ENCODE results near the gene EAF1.
"Not testable (repeated sequence)": the region's sequence is repeated elsewhere in the genome, so short reads cannot be mapped to it uniquely, and the experiment has no call there.

The EAF1 gene

DNA sequence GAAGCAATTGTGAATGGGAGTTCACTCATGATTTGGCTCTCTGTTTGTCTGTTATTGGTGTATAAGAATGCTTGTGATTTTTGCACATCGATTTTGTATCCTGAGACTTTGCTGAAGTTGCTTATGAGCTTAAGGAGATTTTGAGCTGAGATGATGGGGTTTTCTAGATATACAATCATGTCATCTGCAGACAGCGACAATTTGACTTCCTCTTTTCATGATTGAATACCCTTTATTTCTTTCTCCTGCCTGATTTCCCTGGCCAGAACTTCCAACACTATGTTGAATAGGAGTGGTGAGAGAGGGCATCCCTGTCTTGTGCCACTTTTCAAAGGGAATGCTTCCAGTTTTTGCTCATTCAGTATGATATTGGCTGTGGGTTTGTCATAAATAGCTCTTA, 34.1 kb upstream of the EAF1 start:
- H3K9me3 Mint-ChIP-seq; H3K27ac Mint-ChIP-seq; H3K36me3 Mint-ChIP-seq (ENCODE audit: low read depth); H3K27me3 Mint-ChIP-seq; H3K4me3 Mint-ChIP-seq: not testable (repeated sequence)
- peaks cover 12% of the 10 kb centered on the region for H3K4me1 Mint-ChIP-seq (ENCODE audit: low read depth)

DNA sequence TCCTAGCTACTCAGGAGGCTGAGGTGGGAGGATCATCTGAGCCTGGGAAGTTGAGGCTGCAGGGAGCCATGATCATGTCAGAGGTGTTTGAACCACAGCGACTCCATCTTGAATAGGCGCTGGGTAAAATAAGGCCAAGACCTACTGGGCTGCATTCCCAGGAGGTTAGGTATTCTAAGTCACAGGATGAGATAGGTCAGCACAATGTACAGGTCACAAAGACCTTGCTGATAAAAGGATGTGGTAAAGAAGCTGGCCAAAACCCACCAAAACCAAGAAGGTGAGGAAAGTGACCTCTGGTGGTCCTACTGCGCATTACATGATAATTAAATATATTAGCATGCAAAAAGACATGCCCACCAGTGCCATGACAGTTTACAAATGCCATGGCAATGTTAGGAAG, 28.7 kb upstream of the EAF1 start:
- not testable (repeated sequence) for H3K27ac Mint-ChIP-seq; H3K9me3 Mint-ChIP-seq; H3K27me3 Mint-ChIP-seq; H3K4me3 Mint-ChIP-seq; H3K36me3 Mint-ChIP-seq (ENCODE audit: low read depth)
- peaks cover 21% of the 10 kb centered on the region for H3K4me1 Mint-ChIP-seq (ENCODE audit: low read depth)

DNA sequence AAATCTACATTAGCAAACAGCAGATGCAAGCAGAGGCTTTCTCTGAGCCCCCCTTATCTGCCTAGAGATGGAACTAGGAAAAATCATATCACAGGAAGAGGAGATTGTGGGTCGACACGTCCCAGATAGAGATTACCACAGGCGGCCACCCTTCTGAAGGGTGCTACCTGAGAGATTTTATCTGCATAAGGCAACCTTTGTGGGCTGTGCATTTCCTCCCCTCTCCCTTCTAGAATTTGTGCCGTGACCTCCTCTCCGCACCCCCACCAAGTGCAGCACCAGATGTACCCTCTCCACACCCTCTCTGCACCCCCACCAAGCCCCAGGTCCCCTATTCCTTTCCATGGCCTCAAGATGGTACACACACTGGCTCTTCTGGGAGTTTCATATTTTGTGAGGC, 27.4 kb upstream of the EAF1 start:
- no peaks in the 10 kb centered on the region for H3K9me3 Mint-ChIP-seq
- H3K4me3 Mint-ChIP-seq = no peak overlapping the region
- no peak overlapping the region for H3K27ac Mint-ChIP-seq
- H3K4me1 Mint-ChIP-seq (ENCODE audit: low read depth) = peaks cover 21% of the 10 kb centered on the region
- H3K36me3 Mint-ChIP-seq (ENCODE audit: low read depth) = no peaks in the 10 kb centered on the region
- H3K27me3 Mint-ChIP-seq = no peaks in the 10 kb centered on the region

DNA sequence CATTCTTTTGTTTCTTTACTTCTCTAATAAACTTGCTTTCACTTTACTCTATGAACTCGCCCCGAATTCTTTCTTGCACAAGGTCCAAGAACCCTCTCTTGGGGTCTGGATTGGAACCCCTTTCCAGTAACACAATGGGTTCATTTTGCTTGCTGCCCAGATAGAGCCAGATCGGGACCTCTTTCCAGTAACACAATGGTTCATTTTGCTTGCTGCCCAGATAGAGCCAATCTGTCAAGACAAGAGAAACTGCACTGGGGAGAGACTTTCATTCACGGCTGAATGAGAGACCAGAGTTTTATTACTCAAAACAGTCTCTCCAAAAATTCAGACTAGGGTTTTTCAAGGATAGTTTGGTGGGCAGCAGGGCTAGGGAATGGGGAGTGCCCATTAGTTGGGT, 25.5 kb upstream of the EAF1 start:
- Mint-ChIP-seq H3K9me3 (no peaks in the 10 kb centered on the region), H3K27ac (no peak overlapping the region), H3K4me3 (no peak overlapping the region), H3K27me3 (no peaks in the 10 kb centered on the region), H3K4me1 (ENCODE audit: low read depth) (peaks cover 21% of the 10 kb centered on the region), H3K36me3 (ENCODE audit: low read depth) (no peaks in the 10 kb centered on the region)

DNA sequence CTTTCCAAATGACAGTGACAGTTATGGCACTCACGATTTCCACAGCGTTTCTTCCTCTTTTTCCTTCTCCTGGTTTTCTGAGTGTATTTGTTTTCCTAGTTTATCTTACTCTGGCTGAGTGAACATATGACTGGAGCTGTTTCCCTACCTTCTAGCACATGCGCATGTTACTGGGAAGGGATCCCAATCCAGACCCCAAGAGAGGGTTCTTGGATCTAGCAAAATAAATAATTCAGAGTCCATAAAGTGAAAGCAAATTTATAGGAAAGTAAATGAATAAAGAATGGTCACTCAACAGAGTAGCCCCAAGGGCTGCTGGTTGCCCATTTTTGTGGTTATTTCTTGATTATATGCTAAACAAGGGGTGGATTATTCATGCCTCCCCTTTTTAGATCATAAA, 23.9 kb upstream of the EAF1 start:
- H3K27me3 Mint-ChIP-seq = no peaks in the 10 kb centered on the region
- no peak overlapping the region for H3K4me3 Mint-ChIP-seq
- H3K4me1 Mint-ChIP-seq (ENCODE audit: low read depth) = peaks cover 21% of the 10 kb centered on the region
- no peak overlapping the region for H3K27ac Mint-ChIP-seq
- no peaks in the 10 kb centered on the region for H3K36me3 Mint-ChIP-seq (ENCODE audit: low read depth)
- no peaks in the 10 kb centered on the region for H3K9me3 Mint-ChIP-seq

DNA sequence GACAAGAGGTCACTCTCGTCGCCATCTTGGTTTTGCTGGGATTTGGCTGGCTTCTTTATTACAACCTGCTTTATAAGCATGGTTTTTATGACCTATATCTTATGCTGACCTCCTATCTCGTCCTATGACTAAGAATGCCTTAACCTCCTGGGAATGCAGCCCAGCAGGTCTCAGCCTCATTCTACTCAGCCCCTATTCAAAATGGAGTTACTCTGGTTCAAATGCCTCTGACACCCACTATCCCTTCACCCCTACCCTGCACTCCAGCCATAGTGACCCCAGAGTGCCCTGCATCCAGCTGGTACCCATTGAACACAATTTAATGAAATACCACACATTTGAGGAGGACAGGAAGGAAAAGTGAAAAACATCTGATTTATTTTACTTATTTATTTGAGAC, 23.4 kb upstream of the EAF1 start:
- no peaks in the 10 kb centered on the region for H3K27me3 Mint-ChIP-seq
- no peaks in the 10 kb centered on the region for H3K9me3 Mint-ChIP-seq

DNA sequence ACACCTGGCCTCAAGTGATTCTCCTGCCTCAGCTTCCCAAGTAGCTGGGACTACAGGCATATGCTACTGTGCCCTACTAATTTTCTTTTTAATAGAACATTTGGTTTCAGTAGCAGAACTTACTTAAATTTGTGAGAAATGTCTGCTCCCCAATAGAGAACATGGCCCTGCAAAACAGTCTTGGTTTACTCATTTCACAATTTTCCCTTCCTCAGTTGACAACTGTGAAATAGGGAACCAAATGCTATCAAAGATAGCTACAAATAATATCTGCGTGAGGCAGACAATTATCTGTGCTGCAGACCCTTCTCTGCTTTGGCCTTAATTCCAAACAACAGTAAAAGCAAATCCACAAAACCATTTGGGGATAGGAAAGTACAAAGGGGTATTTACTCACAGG, 22.6 kb upstream of the EAF1 start:
- Mint-ChIP-seq H3K9me3 (no peaks in the 10 kb centered on the region), H3K27ac (no peak overlapping the region), H3K36me3 (ENCODE audit: low read depth) (peaks cover 4% of the 10 kb centered on the region), H3K4me1 (ENCODE audit: low read depth) (peaks cover 14% of the 10 kb centered on the region), H3K4me3 (no peak overlapping the region), H3K27me3 (no peaks in the 10 kb centered on the region)

More for the DNA sequence above, 23.4 kb upstream of the EAF1 start:
- Mint-ChIP-seq H3K4me3 (no peak overlapping the region), H3K27ac (no peak overlapping the region), H3K4me1 (ENCODE audit: low read depth) (peaks cover 21% of the 10 kb centered on the region), H3K36me3 (ENCODE audit: low read depth) (no peaks in the 10 kb centered on the region)

DNA sequence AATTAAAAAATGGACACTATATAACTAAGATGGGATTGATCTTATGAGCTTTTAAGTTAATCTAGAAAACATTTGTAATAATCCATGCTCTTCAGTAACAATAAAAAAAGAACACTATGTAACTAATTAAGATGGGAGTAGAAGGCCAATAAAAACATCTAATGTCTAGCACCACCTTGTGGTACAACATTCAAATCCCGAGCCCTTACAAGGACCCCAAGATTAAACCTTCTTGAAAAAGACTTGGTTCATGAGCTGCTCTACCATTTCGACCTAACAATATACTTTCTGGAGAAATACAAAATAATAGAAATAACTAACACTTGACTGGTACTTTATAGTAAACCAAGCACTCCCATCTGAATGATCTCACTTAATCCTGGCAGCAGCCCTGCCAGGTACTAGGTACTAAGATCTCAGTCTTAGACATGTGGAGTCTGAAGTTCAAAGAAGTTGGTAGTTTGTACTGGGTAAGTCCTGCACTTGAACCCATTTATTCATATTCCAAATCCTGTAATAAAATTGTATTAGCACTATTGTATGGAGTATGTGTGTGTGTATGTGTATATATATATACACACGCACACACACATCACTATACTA, 21.8 kb upstream of the EAF1 start:
- Mint-ChIP-seq H3K36me3 (ENCODE audit: low read depth) (peaks cover 9% of the 10 kb centered on the region), H3K9me3 (no peaks in the 10 kb centered on the region), H3K27me3 (no peaks in the 10 kb centered on the region), H3K27ac (no peak overlapping the region), H3K4me1 (ENCODE audit: low read depth) (peaks cover 7% of the 10 kb centered on the region), H3K4me3 (no peak overlapping the region)

DNA sequence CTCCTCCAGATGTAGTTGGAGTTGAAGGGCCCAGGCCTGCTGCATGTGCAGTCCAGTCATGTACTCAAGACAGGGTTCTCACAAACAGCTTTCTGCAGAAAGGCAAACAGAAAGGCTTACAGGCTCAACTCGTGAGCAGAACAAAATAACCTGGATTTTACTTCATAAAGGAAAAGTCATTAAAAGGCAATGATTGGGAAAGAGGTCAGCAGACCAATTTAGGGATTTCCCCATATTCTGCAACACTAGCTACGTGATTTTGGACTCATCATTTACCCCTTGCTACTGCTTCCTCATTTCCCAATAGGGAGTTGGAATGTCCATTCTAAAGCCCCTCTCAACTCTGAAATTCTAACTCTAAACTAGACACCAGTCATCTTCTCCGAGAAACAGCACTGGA, 18.2 kb upstream of the EAF1 start:
- no peak overlapping the region for H3K27ac Mint-ChIP-seq
- peaks cover 34% of the 10 kb centered on the region for H3K36me3 Mint-ChIP-seq (ENCODE audit: low read depth)
- no peaks in the 10 kb centered on the region for H3K27me3 Mint-ChIP-seq
- H3K9me3 Mint-ChIP-seq = no peaks in the 10 kb centered on the region
- no peak overlapping the region for H3K4me3 Mint-ChIP-seq
- H3K4me1 Mint-ChIP-seq (ENCODE audit: low read depth) = no peaks in the 10 kb centered on the region

DNA sequence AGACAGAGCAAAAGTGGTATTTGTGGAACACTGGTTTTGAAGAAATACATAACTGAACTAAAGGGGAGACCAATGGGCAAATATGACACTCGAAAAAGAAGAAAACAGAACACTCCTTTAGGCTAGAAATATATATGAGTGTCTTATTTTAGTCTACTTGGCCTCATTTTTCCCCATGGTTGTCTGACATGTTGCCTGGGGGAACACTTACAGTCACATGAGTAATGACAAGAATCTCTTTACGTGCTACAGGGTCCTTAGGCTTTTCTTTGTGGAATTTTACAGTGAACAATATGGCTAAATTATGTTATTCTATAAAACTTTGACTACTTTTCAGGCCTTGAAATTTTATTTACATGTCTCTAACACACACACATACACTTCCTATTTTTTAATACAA, 17.6 kb upstream of the EAF1 start:
- Mint-ChIP-seq H3K27me3 (no peaks in the 10 kb centered on the region), H3K9me3 (no peaks in the 10 kb centered on the region), H3K4me1 (ENCODE audit: low read depth) (no peaks in the 10 kb centered on the region), H3K4me3 (no peak overlapping the region), H3K36me3 (ENCODE audit: low read depth) (peaks cover 35% of the 10 kb centered on the region), H3K27ac (no peak overlapping the region)

DNA sequence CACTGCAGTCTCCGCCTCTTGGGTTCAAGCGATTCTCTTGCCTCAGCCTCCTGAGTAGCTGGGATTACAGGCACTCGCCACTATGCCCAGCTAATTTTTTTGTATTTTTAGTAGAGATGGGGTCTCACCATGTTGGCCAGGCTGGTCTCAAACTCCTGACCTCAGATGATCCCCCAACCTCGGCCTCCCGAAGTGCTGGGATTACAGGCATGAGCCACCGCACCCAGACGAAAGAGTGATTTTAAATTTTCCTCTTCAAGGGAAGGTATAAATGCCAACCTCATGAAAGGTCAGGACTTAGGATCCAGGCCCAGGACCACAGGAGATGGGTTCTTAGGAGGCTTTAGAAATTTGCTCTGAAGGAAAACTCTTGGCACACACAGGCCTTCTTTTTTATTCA, 16.4 kb upstream of the EAF1 start:
- not testable (repeated sequence) for H3K27me3 Mint-ChIP-seq; H3K4me3 Mint-ChIP-seq; H3K9me3 Mint-ChIP-seq; H3K4me1 Mint-ChIP-seq (ENCODE audit: low read depth); H3K27ac Mint-ChIP-seq
- peaks cover 47% of the 10 kb centered on the region for H3K36me3 Mint-ChIP-seq (ENCODE audit: low read depth)

DNA sequence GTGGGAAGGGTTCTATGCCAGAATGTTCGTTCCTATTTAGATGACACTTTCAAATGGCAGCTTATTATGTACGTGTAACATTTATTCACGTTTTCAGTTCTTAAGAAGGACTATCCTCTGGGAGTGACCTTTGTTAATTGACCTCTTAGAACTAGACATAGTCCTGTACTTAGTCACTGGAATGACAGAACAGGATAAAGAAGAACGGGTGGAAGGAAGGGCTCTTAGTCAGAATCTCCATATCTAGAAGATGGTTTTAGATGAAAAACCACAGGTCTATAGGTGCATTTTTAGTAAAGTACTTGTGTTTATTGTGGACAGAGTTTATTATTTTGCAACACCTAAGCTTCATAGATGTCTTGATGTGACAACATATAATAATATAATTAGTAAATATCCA, 6.5 kb upstream of the EAF1 start:
- H3K27ac Mint-ChIP-seq = no peak overlapping the region
- peaks cover 53% of the 10 kb centered on the region for H3K36me3 Mint-ChIP-seq (ENCODE audit: low read depth)
- H3K4me1 Mint-ChIP-seq (ENCODE audit: low read depth) = peaks cover 17% of the 10 kb centered on the region
- no peaks in the 10 kb centered on the region for H3K9me3 Mint-ChIP-seq
- no peaks in the 10 kb centered on the region for H3K27me3 Mint-ChIP-seq
- no peak overlapping the region for H3K4me3 Mint-ChIP-seq

DNA sequence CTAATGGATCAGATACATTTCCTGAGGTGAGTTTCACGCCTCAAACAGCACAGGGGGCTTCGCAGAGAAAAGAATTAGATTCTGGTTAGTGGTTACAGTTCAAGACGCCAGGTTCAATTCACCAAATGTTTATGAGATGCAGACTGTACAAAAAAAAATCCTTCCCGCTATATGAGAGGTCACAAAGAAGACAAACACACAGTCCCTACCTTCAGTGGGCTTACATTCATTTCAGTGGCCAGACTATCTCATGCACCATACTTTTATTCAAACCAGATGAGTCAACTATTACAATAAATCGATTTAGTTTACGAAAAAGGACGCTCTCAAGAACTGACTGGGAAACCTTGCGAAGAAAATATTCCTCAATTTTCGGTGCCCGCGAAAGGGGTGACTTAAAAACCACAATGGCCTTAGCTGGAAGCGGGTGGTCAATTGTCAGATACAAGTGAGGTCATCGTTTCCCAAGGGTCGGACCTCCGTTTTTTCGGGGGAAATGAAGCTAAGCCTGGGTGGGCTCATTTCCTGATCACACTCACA, 749 bp upstream of the EAF1 start:
- peaks cover 6% of the 10 kb centered on the region for H3K9me3 Mint-ChIP-seq
- peak overlapping the region; percentile 97 for H3K4me3 Mint-ChIP-seq
- H3K27me3 Mint-ChIP-seq = no peaks in the 10 kb centered on the region
- peaks cover 52% of the 10 kb centered on the region for H3K36me3 Mint-ChIP-seq (ENCODE audit: low read depth)
- H3K27ac Mint-ChIP-seq = peak overlapping the region; percentile 97
- peaks cover 49% of the 10 kb centered on the region for H3K4me1 Mint-ChIP-seq (ENCODE audit: low read depth)

DNA sequence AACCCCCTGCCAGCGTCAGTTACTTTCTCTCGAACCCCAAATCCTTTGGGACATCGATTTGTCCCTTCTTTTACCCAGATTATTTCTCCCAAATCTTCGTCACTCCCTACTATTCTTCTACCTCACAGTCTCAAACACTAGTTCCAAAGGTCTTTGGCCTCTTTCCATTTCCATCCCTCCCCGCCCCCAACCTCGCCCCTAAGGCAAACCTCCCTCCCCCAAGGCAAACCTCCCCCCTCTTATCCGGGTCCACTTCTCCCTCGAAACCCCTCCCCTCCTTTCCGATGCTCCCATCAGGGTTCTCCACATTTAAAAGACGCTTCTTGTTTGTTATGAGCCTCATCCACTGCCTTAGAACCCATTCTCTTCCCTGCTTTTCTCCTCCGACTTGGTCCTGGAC, 583 bp downstream of the EAF1 start:
- Mint-ChIP-seq H3K4me3 (peak overlapping the region; percentile 97), H3K27me3 (no peaks in the 10 kb centered on the region), H3K9me3 (peaks cover 6% of the 10 kb centered on the region), H3K27ac (peak overlapping the region; percentile 97), H3K4me1 (ENCODE audit: low read depth) (peaks cover 49% of the 10 kb centered on the region), H3K36me3 (ENCODE audit: low read depth) (peaks cover 54% of the 10 kb centered on the region)

DNA sequence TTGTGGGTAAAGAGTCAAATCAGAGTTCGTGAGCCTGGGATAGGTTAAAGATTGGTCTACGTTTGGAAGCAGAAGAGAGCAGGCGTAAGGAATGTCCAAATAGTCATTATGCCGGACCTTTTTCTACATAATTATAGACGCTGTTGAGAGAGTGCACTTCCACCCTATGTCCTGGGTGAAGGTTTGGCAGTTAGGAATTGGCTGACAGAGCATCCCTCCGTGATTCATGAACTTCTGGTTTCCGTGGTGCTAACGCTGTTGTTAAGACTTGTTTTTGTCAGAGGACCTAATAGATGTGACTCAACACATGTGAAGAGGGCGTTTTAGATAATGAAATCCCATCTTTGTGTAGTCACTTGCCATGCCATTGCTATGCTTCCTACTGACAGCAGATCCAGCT, 1.1 kb downstream of the EAF1 start:
- peaks cover 6% of the 10 kb centered on the region for H3K9me3 Mint-ChIP-seq
- H3K27me3 Mint-ChIP-seq = no peaks in the 10 kb centered on the region
- H3K4me1 Mint-ChIP-seq (ENCODE audit: low read depth) = peaks cover 49% of the 10 kb centered on the region
- H3K27ac Mint-ChIP-seq = peak overlapping the region; percentile 97
- peaks cover 58% of the 10 kb centered on the region for H3K36me3 Mint-ChIP-seq (ENCODE audit: low read depth)
- peak overlapping the region; percentile 97 for H3K4me3 Mint-ChIP-seq

DNA sequence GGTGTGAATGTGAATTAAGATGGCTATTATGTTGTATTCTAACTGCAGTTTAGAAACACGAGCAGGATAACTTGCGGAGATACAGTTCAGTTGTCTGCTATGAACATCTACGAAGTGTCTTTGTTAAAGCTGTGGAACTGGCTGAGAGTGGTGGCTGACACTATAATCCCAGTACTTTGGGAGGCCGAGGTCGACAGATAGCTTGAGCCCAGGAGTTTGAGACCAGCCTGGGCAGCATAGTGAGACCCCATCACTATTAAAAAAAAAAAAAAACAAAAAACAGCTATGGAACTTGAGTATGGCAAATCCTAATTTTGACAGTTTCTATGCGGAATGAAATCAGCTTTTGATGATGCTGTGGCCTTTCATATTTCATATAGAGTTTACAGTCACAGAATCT, 1.7 kb downstream of the EAF1 start:
- peak overlapping the region; percentile 97 for H3K4me3 Mint-ChIP-seq
- H3K36me3 Mint-ChIP-seq (ENCODE audit: low read depth) = peaks cover 61% of the 10 kb centered on the region

More for the DNA sequence above, 1.7 kb downstream of the EAF1 start:
- Mint-ChIP-seq H3K27me3 (no peaks in the 10 kb centered on the region), H3K4me1 (ENCODE audit: low read depth) (peaks cover 49% of the 10 kb centered on the region), H3K27ac (no peak overlapping the region), H3K9me3 (peaks cover 6% of the 10 kb centered on the region)
